HCT116 (cell line): Measurements from ENCODE around the gene TMEM179. TPM values are rescaled to one million over a fixed set of nuclear protein-coding genes. Genes with fewer than 3 reads are reported as not detected.

Experiments
- ATAC-seq: fragments of 200-7000 bp; cut with Tn5 transposase; 2 replicates; pipeline ENCODE4 v1.9.1; 2020; ENCODE audit warnings: mild to moderate bottlenecking, moderate library complexity
- BruUV-seq: library from RNA; stranded (reverse); fragments of 400-500 nt; replicated peaks from 2 replicates; lab custom pipeline; 2021; lab: Mats Ljungman, UMichigan
- CTCF ChIA-PET: fragments of 300-600 bp; sonication (Branson Sonifier 250); formaldehyde crosslinking; loops from one replicate; lab custom pipeline; 2021; ENCODE audit warnings: antibody characterized with exemption; lab: Charles Lee
- POLR2A ChIA-PET: fragments of 300-600, 350-600 bp; sonication (Branson Sonifier 250); formaldehyde crosslinking; loops from one replicate; lab custom pipeline; 2021; ENCODE audit warnings: antibody characterized with exemption; lab: Charles Lee
- RAD21 ChIA-PET, 2 experiments: fragments of 300-600 bp; sonication (Branson Sonifier 250); formaldehyde crosslinking; loops; one replicate each; lab custom pipeline; 2023; ENCODE audit warnings: low total read pairs in 2 of 2; ENCODE audit not compliant: uncharacterized antibody in 2 of 2, unreplicated experiment in 2 of 2, low non-redundant PET in 1 of 2; lab: Charles Lee
- DNase-seq: peaks from one replicate; pipeline ENCODE4 v3.0.0-alpha.2; 2010; ENCODE audit warnings: low read depth, low spot score
- H2AFZ ChIP-seq: fragments of 200-600 bp; shearing (Covaris generic), sonication (generic); 2 replicates; pipeline ENCODE4 v1.6.1; 2017; ENCODE audit warnings: low read depth, mixed run types, mixed read lengths, antibody characterized with exemption, low read length; ENCODE audit not compliant: poor library complexity, severe bottlenecking
- H3K27ac ChIP-seq: 2 replicates; pipeline ENCODE4 v1.5.1; 2012; ENCODE audit warnings: low read depth, low read length
- H3K27me3 ChIP-seq: fragments of 200-600 bp; sonication (generic); 2 replicates; pipeline ENCODE4 v1.6.1; 2016; ENCODE audit warnings: mixed run types, low read length, mixed read lengths; ENCODE audit not compliant: insufficient read depth
- H3K36me3 ChIP-seq, 2 experiments: fragments of 200-500 bp in 1 of 2; fragments of 200-600 bp in 1 of 2; sonication (Bioruptor generic) in 1 of 2; sonication (generic) in 1 of 2; 2 replicates each; pipeline versions ENCODE4 v1.5.1 to v1.6.1; 2014 to 2016; ENCODE audit warnings: low read length in 2 of 2, inconsistent platforms in 1 of 2, mixed read lengths in 1 of 2, mixed run types in 1 of 2; ENCODE audit not compliant: insufficient read depth in 2 of 2, control insufficient read depth in 1 of 2
- H3K4me1 ChIP-seq, 2 experiments: fragments of 200-600 bp in 1 of 2; sonication (generic) in 1 of 2; 2 replicates each; pipeline versions ENCODE4 v1.5.1 to v1.6.1; 2012 to 2017; ENCODE audit warnings: low read length in 2 of 2, inconsistent platforms in 1 of 2, mild to moderate bottlenecking in 1 of 2, mixed read lengths in 1 of 2, mixed run types in 1 of 2, moderate library complexity in 1 of 2; ENCODE audit not compliant: insufficient read depth in 2 of 2, control insufficient read depth in 1 of 2
- H3K4me2 ChIP-seq: fragments of 200-600 bp; sonication (generic); 2 replicates; pipeline ENCODE4 v1.6.1; 2017; ENCODE audit warnings: mixed run types, low read length, mixed read lengths
- H3K4me3 ChIP-seq, 2 experiments: fragments of 200-600 bp in 1 of 2; sonication (generic) in 1 of 2; replicated peaks in 1 of 2; 2 replicates each; pipeline ENCODE4 v1.5.1; 2011 to 2016; ENCODE audit warnings: low read length in 2 of 2, control low read depth in 1 of 2, low read depth in 1 of 2, mild to moderate bottlenecking in 1 of 2, mixed read lengths in 1 of 2, mixed run types in 1 of 2
- H3K79me2 ChIP-seq: fragments of 200-600 bp; sonication (generic); 2 replicates; pipeline ENCODE4 v1.6.1; 2017; ENCODE audit warnings: mild to moderate bottlenecking, mixed run types, low read length, moderate library complexity, mixed read lengths; ENCODE audit not compliant: insufficient read depth
- H3K9ac ChIP-seq: fragments of 200-600 bp; sonication (generic); 2 replicates; pipeline ENCODE4 v1.6.1; 2016; ENCODE audit warnings: low read length, mixed read lengths
- H3K9me2 ChIP-seq: fragments of 200-600 bp; sonication (generic), shearing (Covaris generic); 2 replicates; pipeline ENCODE4 v1.6.1; 2017; ENCODE audit warnings: mixed run types, mild to moderate bottlenecking, moderate library complexity; ENCODE audit not compliant: insufficient read depth
- H3K9me3 ChIP-seq, 2 experiments: fragments of 200-500 bp in 1 of 2; fragments of 200-600 bp in 1 of 2; sonication (Bioruptor generic) in 1 of 2; sonication (generic) in 1 of 2; 2 replicates each; pipeline ENCODE4 v1.6.1; 2014 to 2017; ENCODE audit warnings: low read length in 2 of 2, mixed read lengths in 2 of 2, inconsistent platforms in 1 of 2, low read depth in 1 of 2, mild to moderate bottlenecking in 1 of 2, mixed run types in 1 of 2, moderate library complexity in 1 of 2; ENCODE audit not compliant: control insufficient read depth in 1 of 2, insufficient read depth in 1 of 2
- H4K20me1 ChIP-seq: fragments of 200-600 bp; sonication (generic), shearing (Covaris generic); 2 replicates; pipeline ENCODE4 v1.6.1; 2017; ENCODE audit warnings: mixed run types, mild to moderate bottlenecking, moderate library complexity; ENCODE audit not compliant: insufficient read depth
- CBX3 ChIP-seq: IDR thresholded peaks from 2 replicates; pipeline ENCODE4 v1.6.1; 2012; ENCODE audit warnings: low read depth
- CEBPB ChIP-seq: IDR thresholded peaks from 2 replicates; pipeline ENCODE4 v1.6.1; 2012; ENCODE audit warnings: low read depth
- EGR1 ChIP-seq: IDR thresholded peaks from 2 replicates; pipeline ENCODE4 v1.6.1; 2012; ENCODE audit warnings: low read depth
- EZH2phosphoT487 ChIP-seq: fragments of 200-600 bp; IDR thresholded peaks from 2 replicates; pipeline ENCODE4 v1.6.1; 2018; ENCODE audit warnings: antibody characterized with exemption, borderline replicate concordance
- FOSL1 ChIP-seq: IDR thresholded peaks from 2 replicates; pipeline ENCODE4 v1.6.1; 2012; ENCODE audit warnings: low read depth
- JUND ChIP-seq: IDR thresholded peaks from 2 replicates; pipeline ENCODE4 v1.6.1; 2012
- POLR2AphosphoS5 ChIP-seq: IDR thresholded peaks from 2 replicates; pipeline ENCODE4 v1.6.1; 2011; ENCODE audit warnings: mild to moderate bottlenecking, low read depth, low read length, moderate library complexity
- RAD21 ChIP-seq: IDR thresholded peaks from 2 replicates; pipeline ENCODE4 v1.6.1; 2012; ENCODE audit warnings: low read depth, mild to moderate bottlenecking
- SIN3A ChIP-seq: IDR thresholded peaks from 2 replicates; pipeline ENCODE4 v1.6.1; 2012; ENCODE audit warnings: low read depth
- TCF7L2 ChIP-seq: IDR thresholded peaks from 2 replicates; pipeline ENCODE4 v1.7.0; 2011; ENCODE audit warnings: borderline replicate concordance, inconsistent platforms; ENCODE audit not compliant: insufficient read depth, insufficient read length; ENCODE audit errors: extremely low read depth
- ZBTB33 ChIP-seq: IDR thresholded peaks from 2 replicates; pipeline ENCODE4 v1.6.1; 2011; ENCODE audit warnings: mild to moderate bottlenecking, low read length, moderate library complexity; ENCODE audit not compliant: insufficient replicate concordance; ENCODE audit errors: extremely low read depth
- ZFX ChIP-seq: fragments of 450-650 bp; IDR thresholded peaks from 2 replicates; pipeline ENCODE4 v1.6.1; 2017
- intact Hi-C: fragments of 100-400 bp; cut with micrococcal nuclease; formaldehyde crosslinking; loops from 2 replicates; pipeline ENCODE4 v1.10.0; 2022
- total RNA-seq: library from RNA; stranded (reverse); gene quantifications from one replicate; pipeline ENCODE4 v1.2.1, GENCODE V29; 2021; ENCODE audit not compliant: unreplicated experiment

TMEM179 gene
- total RNA-seq, 1 experiment from 2014 or later = not detected

DNA sequence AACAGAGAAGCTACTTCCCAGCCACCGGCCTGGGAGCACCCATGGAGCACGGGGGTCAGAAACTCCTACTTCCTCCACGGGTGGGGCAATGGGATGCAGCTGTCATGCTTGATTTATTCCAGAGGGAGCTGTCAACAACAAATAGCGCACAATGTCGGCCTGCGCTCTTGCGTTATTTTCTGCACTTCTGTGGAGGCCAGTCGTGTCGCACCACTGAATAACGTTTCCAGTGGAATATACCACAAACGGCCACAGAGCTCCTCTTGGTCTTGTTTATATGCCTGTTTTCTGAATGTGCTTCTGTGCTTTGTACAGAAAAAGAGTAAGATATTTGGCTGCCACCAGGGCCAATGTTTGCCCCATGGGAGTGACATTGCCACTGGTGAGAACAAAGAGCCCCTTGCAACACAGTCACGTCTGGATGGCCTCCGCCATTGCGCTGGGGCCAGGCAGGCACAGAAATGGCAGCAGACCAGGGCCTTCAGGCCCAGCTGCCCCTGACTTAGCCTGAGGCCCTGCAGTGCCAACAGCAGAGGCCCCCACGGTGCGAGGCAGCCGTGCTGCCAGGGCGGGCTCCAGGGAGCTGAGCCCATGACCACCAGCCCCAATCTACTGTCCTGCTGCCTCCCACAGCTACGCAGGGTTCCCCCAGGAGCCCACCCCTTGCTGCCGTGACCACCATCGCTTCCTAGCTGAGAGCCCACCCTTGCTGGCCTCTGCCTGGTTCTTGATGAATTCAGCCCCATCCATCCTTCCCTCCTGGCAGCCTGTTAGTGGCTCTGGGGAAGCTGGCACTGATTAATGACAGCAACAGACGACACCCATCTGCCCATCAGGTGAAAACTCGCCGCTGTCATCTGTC is 28.9 kb upstream of the TMEM179 start (continued):
- TF ChIP-seq CEBPB (no peak), FOSL1 (no peak), CBX3 (no peak)

DNA sequence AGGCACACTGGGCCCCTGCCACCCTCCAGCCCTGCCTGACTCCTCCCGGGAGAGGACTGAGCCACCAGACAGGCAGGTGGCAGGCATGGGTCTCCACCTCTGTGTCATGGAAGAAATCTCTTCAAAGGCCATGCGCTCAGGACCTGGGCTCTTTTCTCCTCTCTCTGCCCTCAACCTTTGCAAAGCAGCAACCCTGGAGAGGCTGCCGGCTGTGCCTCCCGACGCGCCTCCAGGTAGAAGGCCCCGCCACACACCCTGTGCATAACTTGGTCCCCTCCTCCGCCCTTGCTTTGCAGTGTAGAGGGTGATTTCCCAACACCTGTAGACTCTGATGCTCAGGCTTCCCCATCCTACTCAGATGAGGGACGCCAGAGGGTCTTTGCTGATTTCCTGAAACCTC is 28.2 kb upstream of the TMEM179 start:
- intact Hi-C loops = no loop called here
- RAD21 ChIA-PET = no interaction called here
- no peak overlapping the region for H3K4me2 ChIP-seq

More for the DNA sequence above, 28.2 kb upstream of the TMEM179 start:
- no peaks in the 10 kb centered on the region for H3K4me1 ChIP-seq
- no peaks in the 10 kb centered on the region for H3K36me3 ChIP-seq
- CTCF ChIA-PET = no interaction called here
- H3K9ac ChIP-seq = no peak overlapping the region
- H3K27me3 ChIP-seq = no peaks in the 10 kb centered on the region
- no peak overlapping the region for H3K4me3 ChIP-seq
- no peak overlapping the region for H3K27ac ChIP-seq
- H4K20me1 ChIP-seq = no peaks in the 10 kb centered on the region
- no peaks in the 10 kb centered on the region for H3K79me2 ChIP-seq
- no peaks in the 10 kb centered on the region for H3K9me2 ChIP-seq
- DNase-seq = no peak
- ATAC-seq = no peak
- no peak overlapping the region for H2AFZ ChIP-seq
- TF ChIP-seq EZH2phosphoT487 = no peak
- TF ChIP-seq FOSL1 = no peak
- no peak for TF ChIP-seq ZFX
- TF ChIP-seq TCF7L2 = no peak
- no peak for TF ChIP-seq RAD21
- no peak for TF ChIP-seq POLR2AphosphoS5
- no peak for TF ChIP-seq ZBTB33
- no peak for TF ChIP-seq EGR1
- no peak for TF ChIP-seq SIN3A
- no peak for TF ChIP-seq JUND
- TF ChIP-seq, all 23 proteins: peak for 0
- peaks cover 0 to 4% of the 10 kb centered on the region in 2 experiments; a peak in 1 of 4 replicates for H3K9me3 ChIP-seq
- no TSS peak for BruUV-seq
- POLR2A ChIA-PET = no interaction called here
